HG02852 (cell line): ENCODE data around the gene ARHGEF7.

Experiments used
- ATAC-seq: cut with Tn5 transposase; IDR thresholded peaks from one replicate; pipeline ENCODE4 v1.9.1; 2021; ENCODE audit warnings: mild to moderate bottlenecking, moderate library complexity; ENCODE audit not compliant: unreplicated experiment

Gene ARHGEF7

DNA sequence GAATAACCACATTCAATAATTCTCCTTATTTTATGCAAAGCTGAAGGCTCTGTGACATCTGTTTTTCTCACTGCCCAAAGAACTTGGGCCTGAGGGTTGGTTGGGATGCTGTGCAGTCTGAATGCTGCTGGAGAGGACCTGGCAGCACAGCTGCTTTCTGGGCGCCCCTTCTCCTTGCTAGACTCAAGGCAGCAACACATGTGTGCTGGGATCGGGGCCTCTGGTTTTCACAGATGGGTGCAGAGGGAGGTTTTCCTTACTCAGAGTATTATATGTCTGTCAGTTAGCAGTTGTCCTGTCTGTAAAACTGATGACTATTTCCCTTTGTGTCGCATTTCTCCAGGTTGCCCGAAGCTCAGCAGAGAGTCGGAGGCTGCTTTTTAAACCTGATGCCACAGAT, 152.1 kb downstream of the ARHGEF7 start:
- ATAC-seq: no peak

DNA sequence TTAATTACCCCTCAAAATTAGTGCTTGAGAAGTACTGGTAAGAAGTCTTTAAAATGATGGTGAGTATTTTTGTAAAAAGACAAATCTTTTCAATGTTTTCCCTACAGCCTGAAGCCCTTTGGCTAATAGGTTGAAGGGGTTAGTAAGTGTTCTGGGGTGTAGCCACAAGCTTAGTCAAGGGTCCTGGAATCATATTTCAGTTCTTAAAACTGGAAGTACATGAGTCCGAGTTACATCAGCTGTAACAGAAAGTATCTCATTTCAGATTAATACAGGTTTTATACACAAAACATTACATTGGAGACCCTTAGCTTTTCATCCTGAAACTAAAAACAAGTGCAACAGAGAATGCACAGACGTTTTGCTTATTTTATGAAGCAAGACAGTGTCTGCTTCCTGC, 152.7 kb downstream of the ARHGEF7 start:
- ATAC-seq: no peak

DNA sequence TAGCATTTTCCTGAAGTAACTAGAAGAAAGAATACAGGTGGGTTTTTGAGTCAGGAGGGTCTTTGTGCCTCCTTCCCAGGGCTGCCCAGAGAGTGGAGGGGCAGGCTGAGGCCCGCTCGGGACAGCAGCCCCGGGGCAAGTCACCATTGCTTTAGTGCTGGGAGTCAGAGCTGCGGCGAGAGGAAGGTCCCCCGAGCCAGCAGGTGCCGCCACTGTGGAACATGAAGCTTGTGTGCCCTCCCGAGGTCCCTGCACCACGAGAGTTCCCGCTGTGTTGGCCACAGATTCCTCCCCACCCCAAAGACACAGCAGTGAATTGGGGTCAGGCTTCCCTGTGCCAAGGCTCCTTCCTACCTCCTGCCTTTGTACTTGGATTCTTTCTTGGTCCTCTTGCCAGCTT, 154.4 kb downstream of the ARHGEF7 start:
- no peak for ATAC-seq

DNA sequence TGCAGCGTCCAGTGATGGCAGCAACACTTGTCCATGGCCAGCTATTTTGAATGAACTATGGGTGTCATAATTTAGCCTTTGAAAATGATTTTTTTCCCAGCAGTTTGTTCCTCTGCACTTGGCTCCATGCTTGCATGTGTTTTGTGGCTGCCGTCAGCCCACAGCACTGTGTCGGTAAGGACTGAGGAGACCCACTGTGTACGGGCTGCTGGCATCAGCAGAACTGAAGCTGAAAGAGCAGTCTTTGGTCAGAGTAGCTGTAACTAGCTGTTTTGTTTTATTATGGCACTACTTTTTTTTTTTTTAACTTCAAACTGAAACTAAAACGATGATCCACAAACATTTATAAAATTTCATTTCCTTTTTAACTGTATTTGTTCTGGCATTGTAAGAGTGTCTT, 155.0 kb downstream of the ARHGEF7 start:
- ATAC-seq: no peak

DNA sequence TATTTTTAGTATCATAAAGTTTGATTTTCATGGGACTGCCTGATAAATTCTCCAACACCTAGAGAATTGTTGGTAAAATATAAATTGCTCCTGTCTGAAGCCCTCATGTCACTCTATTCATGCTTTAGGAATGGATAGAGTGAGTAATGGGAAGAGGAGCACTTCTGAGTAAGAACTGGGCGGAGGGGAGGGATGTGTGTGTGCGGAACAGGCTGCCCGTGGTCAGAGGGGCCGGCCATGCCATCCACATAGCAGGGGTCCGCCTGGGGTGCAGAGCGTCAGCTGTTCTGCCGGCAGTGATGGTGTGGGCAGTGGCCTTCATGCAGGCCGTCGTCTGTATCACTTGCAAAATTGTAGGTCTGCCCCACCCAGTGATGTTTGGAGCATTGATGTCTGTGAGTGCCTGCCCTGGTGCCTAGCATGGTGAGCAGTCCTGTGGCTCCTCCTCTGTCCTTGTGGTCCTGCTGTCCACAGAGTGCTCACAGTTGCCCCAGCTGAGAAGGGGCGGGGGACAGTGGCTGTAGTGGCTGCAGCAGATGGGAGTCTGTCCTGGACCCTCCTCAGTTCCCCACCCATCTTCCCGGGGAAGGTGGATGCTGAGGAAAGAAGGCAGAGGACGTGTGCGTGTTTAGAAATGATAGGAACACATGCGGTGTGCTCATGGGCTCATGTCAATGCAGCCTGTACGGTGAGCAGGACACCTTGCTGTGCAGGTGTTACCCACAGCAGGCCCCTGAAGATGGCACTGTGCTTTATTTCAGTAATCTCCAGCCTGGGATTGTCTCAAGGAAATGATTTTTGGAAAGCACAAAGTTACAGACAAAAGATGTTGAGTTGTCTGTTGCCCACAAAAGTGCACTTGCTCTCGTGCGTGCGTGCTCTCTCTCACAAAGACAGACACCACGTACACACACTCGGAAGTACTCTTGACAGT, 155.9 kb downstream of the ARHGEF7 start:
- no peak for ATAC-seq

DNA sequence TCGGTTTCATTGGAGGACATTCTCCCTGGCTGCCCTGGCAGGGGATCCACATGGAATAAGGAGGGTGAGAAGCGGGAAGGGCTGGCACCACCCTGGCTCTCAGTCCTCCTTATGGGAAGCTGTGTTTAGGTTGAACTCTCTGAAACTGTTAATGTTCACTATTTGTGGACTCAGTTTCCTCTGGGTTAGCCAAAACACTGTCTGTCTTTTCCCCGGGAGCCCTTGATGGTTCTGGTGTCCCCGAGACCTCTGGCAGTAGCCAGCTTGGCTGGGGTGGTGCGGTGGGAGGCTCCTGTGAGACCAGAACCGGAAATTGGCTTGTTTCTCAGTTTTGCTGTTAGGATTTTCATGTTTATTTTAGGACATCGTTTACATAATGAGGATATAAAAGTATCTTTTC, 157.0 kb downstream of the ARHGEF7 start:
- no peak for ATAC-seq

DNA sequence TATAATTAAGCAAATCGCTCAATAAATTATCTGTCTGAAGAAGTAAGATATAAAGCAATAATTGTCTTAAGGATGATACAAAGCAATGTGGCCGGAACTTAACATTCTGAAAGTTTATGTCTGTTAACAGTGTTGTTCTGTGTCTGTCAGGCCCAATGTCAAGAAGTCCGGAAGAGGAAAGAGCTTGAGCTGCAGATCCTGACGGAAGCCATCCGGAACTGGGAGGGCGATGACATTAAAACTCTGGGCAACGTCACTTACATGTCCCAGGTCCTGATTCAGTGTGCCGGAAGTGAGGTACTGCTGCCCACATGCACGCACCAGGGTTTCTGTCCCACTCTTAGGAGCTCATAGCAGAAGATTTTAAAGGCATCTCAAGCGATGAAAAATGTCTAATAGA, 160.3 kb downstream of the ARHGEF7 start:
- ATAC-seq: no peak

DNA sequence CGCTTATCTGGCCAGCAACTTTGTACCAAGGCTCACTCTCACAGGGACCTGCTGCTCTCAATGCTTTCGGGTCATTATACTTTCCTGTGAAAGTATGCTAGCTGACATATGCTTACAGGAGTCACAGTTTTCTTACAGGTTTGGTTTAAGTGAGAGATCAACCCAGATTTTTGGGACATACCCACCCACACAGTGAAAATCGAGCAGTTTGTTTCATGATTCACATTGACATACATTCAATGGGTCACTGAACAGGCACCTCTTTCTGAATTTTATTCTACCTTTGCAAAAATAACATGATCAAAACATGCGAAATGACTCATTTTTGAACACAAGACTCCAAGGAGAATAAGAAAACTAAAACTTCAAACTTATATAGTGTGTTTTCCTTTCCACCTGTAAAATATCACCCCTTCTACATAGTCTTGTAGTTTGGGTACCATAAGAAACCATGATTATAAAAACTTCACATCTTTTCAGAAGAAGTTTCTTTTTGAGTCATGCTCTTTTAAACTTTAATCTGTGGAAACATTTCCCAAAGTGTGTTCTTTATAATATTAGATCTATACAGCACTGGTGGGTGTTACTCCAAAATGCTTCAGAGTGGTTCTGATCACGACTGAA, 161.0 kb downstream of the ARHGEF7 start:
- no peak for ATAC-seq

DNA sequence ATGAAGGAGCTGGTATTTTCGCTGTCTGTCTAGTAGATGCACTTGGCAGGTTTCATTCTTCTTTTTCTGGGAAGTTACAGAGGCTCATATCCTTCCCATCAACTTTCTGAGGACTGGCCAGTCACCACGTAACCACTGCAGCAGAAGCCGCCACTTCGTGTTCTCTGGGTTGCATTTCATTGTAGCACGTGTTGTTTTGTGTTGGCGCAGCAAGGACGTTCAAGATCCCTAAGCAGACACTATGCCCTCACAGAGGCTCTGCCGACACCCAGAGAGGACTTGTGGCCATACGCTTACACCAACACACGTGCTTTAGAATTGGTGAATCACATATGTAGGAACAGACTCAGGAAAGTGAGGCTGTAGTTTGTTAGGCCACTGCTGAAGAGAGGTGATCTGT, 163.1 kb downstream of the ARHGEF7 start:
- no peak for ATAC-seq

DNA sequence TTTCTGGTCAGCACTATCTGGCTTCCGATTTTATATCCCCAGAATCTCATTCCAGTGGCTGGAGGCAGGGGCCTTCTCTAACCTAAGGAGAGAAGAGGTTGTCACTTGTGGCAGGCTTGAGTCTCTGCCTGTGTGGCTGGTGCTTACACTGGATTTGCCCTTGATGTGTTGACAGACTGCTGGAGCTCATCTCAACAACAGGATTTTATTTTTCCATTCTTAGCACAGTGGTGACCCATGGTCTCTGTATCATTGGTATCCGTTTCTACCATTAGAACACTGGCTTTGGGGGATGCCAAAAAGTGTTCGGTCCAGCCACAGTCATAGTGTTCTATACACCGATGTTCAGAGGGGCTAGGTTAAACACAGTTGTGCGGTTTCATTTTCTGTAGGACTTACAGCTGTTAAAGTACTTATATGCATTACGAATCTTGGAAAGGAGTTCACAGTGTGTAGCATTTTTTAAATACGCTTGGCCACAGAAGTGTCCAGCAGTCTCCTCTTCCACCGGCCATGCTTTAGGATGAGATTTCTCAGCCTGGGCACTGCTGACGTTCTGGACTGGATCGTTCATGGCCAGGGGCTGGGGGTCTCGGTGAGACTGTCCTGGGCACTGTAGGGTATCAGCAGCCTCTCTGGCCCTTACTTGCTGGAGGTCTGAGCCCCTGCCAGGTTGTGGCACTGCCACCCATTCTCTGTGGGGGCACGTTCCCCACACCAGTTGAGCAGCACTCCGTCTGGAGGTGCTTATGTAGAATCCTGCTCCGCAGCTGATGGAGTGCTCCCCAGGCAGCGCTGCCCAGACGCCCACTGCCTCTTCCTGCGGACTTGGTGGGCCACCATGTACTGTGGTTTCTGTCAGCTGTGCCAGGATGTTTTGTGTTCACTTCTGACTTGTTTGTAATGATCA, 163.9 kb downstream of the ARHGEF7 start:
- no peak for ATAC-seq

DNA sequence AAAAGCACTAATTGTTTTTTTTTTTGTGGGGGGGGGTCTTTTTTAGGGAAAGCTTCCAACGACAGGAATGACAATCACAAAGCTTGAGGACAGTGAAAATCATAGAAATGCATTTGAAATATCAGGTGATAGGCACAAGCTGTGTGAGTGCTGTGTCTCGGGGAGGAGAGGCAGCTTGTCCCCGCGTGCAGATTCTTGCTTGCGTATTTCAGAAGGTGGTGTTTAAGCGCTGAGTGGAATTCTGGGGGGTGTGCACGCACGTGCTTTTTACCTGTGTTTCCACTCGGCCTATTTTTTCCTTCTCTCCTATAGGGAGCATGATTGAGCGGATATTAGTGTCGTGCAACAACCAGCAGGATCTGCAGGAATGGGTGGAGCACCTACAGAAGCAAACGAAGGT, 165.1 kb downstream of the ARHGEF7 start:
- ATAC-seq: no peak

DNA sequence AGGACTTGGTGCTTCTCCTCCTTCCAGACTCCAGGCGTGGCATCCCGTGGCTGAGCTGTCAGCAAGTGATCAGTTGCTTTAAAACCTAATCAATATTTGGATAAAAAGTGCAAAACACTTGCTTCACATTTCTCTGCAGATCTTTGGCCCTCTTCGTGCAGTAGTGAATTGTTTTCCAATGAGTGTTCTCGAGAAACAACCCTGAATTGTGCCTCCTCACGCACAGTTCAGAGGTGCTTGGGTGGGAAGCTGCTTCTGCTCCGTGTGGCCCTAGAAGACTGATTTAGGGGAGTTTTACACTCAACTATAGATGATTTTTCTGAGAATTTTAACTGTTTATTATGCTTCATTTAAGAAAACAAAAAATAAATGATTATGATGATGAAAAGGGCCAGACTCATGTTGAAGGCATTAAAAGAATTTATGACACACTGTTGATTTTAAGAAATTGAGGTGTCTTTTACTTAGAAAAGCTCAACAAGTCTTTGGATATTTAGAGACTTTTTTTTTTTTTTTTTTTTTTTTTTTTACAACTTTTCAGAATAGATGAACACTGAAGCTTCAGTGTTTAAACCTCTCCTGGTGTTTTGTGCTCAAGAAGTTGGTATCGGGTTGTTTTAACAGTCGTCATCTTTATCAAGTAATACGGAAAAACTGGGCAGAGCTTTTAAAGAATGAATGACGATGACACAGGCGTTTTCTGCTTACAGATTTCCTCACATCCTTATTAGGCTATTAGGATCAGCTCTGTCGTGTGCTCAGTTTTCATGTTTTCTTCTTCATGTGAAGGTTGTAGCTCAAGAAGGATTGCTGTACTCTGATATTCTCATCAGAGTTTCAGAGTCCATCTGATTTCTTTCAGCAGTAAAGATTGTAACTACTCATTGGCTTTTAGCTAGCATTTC, 165.8 kb downstream of the ARHGEF7 start:
- ATAC-seq: no peak

DNA sequence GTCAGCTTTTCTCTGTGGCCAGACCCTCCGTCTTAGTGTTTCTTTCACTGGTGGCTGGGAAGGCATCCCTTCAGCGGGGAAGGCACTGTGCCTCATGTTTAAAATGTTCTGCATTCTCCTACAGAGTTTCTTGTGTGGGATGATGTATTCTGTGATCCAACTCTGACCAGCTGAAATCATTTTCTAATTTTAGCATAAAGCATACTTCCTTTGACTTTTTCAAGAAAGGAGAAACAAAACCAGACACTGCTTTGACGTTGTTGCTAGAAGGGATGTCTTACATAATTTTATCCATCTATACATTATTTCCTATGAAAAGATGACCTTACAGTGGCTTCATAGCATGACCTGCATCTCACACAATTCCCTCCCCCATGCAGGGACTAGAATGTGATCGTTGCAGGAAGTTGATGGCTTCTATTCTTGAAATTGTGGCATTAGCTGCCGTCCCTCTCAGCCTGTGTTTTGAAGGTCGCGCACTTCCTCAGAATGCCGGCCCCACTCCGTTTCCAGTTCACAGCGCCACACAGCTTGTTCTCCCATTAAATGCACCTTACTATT, 166.7 kb downstream of the ARHGEF7 start:
- no peak for ATAC-seq

DNA sequence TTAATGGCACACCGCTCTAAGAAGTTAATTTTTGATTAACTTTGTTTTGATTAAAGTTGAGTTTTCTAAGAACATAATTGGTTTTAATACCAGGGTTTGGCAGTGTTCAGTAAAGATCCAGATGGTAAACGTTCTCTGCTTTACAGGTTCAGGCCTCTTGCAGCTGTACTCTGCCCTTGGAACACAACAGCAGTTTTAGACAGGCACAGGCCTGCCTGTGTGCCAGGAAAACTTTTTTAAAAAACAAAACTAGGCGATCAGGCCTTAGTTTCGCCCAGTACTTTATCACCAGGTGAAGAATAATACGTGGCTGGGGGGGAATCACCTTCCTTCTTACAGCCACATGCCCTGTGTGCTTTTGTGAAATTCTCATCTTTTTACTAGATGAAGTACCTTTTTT, 167.3 kb downstream of the ARHGEF7 start:
- no peak for ATAC-seq

DNA sequence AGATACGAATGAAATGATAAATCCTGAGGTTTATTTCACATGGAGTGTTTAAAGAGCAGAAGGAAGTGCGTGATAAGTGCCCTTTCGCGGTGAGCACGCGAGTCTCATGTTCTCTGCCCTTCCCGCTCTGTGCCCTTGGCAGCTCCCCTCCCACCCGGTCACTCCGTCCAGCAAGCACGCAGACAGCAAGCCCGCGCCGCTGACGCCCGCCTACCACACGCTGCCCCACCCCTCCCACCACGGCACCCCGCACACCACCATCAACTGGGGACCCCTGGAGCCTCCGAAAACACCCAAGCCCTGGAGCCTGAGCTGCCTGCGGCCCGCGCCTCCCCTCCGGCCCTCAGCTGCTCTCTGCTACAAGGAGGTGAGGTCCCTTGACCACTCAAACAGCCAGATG, 167.9 kb downstream of the ARHGEF7 start:
- ATAC-seq: no peak

DNA sequence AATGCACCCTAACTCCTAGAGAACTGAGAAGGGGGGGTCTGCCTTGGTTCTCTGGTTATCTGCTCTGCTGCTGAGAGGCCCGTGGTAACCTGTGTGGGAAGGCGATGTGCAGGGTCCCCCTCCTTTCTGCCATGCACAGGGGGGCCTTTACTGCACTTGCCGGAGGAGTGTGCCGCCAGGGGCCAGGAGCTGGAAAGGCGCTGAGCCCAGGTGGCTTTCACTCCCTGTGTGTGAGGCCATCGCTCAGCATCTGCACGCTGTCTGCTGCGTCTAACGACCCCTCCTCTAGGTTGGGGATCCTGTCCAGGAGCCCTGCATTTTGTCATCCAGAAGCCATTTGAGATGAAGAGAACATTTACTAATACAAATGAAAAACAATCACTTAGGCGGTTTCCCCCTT, 168.3 kb downstream of the ARHGEF7 start:
- no peak for ATAC-seq

DNA sequence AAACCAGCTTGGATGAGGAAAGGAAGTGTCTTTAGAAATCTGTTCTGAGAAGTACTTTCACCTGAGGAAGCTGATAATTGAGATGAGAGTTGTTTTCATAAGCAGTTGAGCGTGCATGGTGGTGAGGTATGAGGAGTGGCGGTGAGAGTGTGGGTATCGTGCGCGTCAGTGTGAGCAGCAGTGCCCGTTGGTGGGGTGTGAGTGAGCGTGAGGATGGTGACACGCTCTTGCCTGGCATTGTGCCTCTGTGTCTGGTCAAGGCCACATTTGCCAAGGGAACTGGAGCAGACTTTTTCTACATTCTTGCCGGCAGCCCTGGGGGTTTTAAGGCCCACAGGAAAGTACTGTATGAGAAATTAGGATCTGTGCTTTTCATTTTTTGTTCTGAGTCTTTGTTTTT, 168.9 kb downstream of the ARHGEF7 start:
- no peak for ATAC-seq

DNA sequence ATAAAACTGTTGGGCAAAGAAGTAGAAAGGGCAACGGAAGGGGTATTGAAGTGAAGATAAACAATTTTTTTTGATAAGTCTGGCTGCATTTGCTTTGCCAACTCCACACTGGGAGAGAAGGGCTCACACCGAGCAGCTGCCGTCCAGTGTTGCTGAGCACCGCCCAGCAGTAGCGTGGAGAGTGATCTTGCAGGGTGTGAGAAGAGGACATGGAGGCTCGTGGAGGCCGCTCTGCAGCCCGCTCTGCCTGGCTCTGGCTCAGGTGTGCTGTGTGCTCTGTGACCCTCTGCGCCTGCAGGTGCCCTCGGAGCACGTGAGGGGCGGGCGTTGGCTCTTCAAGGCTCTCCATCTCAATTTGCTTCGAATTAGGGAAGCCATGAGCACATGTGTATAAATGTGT, 169.5 kb downstream of the ARHGEF7 start:
- no peak for ATAC-seq

DNA sequence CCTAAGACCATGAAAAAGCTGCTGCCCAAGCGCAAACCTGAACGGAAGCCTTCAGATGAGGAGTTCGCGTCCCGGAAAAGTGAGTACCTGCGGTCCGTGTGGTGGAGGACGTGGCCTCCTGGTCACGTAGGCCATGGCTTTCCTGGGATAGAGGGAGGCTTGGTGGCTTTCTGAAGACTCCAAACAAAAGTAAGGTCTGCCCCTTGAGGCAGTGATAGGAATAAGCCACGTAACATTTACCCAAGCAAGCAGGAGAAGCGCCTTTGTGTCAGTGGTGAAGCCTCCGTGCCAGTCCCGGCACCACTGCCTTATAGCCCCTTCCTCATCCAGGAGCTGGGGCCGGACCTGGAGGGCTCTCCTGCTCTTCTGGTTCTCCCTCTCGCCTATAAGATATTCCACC, 171.1 kb downstream of the ARHGEF7 start:
- no peak for ATAC-seq

DNA sequence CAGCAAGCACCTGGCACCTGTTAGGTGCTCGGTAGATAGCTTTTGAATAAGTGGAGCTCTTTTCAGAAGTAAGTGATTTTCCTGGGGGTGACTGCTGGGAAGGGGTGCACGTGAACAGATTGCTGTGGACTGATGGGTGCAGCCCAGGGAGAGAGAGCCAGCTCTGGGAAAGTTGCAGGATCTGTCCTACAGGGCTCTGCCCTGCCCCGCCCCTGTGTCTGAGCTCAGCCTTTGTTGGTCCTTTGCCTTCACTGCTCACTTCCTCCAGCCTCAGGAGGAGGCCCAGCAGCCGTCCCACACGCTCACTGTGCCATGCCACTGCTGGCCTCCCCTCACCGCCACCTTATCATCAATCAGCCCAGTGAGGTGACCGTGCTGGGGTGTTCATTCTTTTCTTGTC, 171.6 kb downstream of the ARHGEF7 start:
- no peak for ATAC-seq
